ENCODE data around the gene PRKCA.

DNA sequence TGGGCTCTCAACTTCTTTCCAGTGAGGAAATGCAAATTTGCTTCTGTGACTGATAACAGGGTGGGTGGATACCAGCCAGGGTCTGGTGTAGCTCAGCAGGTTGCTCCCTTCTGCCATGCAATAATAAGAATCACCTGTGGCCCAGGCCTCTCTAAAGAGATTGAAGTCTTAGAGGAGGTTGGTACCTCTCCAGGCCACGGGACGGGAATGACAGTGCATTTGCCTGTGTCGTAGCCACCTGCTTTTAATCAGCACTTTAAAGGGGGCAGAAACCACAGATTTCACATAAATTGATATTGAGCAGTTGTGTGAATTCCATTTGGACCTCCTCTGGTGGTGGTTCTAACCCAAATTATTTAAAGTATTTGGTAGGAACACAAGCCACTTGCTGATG, 246.9 kb downstream of the PRKCA start:
- TF ChIP-seq, protein P1, sequence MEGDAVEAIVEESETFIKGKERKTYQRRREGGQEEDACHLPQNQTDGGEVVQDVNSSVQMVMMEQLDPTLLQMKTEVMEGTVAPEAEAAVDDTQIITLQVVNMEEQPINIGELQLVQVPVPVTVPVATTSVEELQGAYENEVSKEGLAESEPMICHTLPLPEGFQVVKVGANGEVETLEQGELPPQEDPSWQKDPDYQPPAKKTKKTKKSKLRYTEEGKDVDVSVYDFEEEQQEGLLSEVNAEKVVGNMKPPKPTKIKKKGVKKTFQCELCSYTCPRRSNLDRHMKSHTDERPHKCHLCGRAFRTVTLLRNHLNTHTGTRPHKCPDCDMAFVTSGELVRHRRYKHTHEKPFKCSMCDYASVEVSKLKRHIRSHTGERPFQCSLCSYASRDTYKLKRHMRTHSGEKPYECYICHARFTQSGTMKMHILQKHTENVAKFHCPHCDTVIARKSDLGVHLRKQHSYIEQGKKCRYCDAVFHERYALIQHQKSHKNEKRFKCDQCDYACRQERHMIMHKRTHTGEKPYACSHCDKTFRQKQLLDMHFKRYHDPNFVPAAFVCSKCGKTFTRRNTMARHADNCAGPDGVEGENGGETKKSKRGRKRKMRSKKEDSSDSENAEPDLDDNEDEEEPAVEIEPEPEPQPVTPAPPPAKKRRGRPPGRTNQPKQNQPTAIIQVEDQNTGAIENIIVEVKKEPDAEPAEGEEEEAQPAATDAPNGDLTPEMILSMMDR (IDR thresholded peaks at IDR 0.05; ENCODE audit: low read depth, low read length, poor library complexity, severe bottlenecking), result no peak
- TF ChIP-seq EZH2phosphoT487 (IDR thresholded peaks at IDR 0.05; ENCODE audit: borderline replicate concordance, low read length), result no peak

Measured in DOHH2 (cell line).